Thoracic aorta endothelial cell (primary cell): ENCODE results near the gene FAM53B. TPM values are rescaled to one million over a fixed set of nuclear protein-coding genes. Genes with fewer than 3 reads are reported as not detected.

ENCODE experiments used
- small RNA-seq: library from RNA; depleted of rRNA; stranded (forward); fragments of <200 nt; gene quantifications from one replicate; pipeline ENCODE3, GENCODE V24; 2012
- total RNA-seq: library from RNA; depleted of rRNA; stranded (reverse); fragments of >200 nt; gene quantifications from 2 replicates; pipeline ENCODE4 v1.2.3, GENCODE V29; 2012

The FAM53B gene
- 18.0 and 19.6 TPM in 2 replicates for total RNA-seq

DNA sequence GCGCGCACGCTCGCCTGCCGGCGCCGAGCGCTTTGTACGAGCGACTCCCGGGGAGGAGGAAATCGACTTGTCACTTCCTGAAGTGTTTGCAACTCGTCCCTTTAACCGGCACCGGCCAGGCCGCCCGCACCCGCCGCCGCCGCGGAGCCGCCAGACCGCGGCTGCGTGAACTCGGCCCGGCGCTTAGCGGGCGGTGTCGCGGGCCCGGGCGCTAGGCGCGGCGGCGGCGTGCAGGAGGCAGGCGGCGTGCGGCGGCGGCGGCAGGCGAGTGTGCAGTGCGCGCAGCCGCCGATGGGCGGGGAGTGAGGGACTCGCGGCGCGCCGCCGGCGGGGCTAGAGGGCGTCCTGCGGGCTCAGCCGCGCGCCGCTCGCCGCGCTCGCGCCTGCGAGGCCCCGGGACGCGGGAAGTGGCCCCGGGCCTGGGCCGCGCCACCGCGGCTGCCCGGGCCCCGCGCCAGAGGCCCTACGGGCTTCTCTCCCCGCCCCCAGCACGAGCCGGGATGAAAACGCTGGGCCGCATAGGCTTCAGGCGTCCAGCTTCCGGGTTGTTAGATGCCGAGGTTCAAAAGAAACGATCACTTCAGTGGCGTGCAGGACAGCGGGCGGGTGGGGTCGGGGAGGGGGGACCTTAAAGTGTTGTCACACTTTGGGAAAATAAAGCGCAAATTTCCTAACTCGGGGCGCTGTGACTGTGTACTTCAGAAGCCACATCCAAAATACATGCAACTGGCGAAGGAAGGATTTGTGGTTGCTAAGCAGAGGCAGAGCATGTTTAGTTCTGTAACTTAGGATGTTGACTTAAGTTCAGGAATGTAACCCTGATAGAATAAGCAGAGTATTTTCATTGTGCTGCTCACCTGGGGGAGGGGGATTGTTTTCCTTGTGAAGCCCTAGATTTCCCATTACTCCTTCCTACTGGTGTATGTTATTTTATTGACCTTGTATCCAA is at the start of gene FAM53B:
Gene FAM53B (minus strand): TSS at position 277 of the 949 bp plus-strand sequence. CDS start 37,665 bp downstream, outside the sequence.

GRCh38 chr10:124791547-124792348 is 47.6 kb upstream of the FAM53B start, which contains the start of gene EEF1AKMT2:
Gene EEF1AKMT2, minus strand, starts transcription at chr10:124791887. Its CDS starts 54 bp downstream, at chr10:124791833.

Small RNAs within 50 kb of the gene (small RNA-seq; reads per million reads assigned to genes)
- gene RF00019: not detected

Other genes with a start within 250 kb of the FAM53B start
- 24.7 and 26.4 TPM in 2 replicates for gene EEF1AKMT2, start 47.5 kb upstream of the FAM53B start, total RNA-seq
- gene ABRAXAS2, start 57.4 kb upstream of the FAM53B start, total RNA-seq: 19.3 and 21.0 TPM in 2 replicates
- gene ZRANB1, start 197.7 kb upstream of the FAM53B start, total RNA-seq: 24.8 and 27.8 TPM in 2 replicates